ENCODE results near the gene UTY. TPM values are rescaled to one million over a fixed set of nuclear protein-coding genes. Genes with fewer than 3 reads are reported as not detected.

UTY gene
- 1 to 10 TPM in 1 of 2 donors, not detected in 1; 4.0 TPM for polyA plus RNA-seq

DNA sequence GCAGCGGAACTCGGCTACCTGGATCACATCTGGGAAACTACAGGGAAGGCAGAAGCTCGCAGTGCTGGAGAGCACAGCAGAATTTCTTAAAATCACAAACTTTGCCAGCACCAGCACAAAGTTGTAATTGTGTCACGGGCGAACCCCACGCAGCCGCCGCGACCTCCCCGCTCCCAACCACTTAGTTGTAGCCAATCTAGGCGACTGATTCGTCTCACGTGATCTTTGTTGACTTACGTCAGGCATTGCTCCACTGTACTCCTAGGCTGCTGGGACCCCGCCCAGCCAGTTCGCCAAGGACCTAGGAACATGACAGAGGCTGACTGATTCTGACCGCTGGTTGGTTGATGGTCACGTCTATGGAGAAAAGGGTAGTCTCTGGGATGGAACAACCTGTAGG is at the start of gene UTY:
TSS of gene UTY (minus strand) at position 206 of the 400 bp plus-strand sequence. CDS start 368 bp downstream, outside the sequence.
- Histone ChIP-seq H3K36me3 (ENCODE audit: control insufficient read depth in 2 of 2, insufficient read depth in 2 of 2, low read length in 1 of 2) (no peaks in the 10 kb centered on the region), H3K4me3 (ENCODE audit: low read depth in 1 of 2, low read length in 2 of 2) (peak within 1 kb of the TSS in 1 of 2 donors; percentile 88), H3K27me3 (ENCODE audit: control insufficient read depth in 1 of 2, insufficient read depth in 2 of 2, low read length in 2 of 2) (no peaks in the 10 kb centered on the region), H3K9me3 (ENCODE audit: control insufficient read depth in 2 of 2, insufficient read depth in 1 of 2, low read depth in 1 of 2, low read length in 1 of 2) (no peaks in the 10 kb centered on the region), H3K27ac (ENCODE audit: low read depth in 2 of 2, low read length in 1 of 2) (peak within 1 kb of the TSS in 1 of 2 donors; percentile 93), H3K4me1 (ENCODE audit: control insufficient read depth in 2 of 2, insufficient read depth in 2 of 2, low read length in 1 of 2) (peaks cover 0 to 4% of the 10 kb centered on the region in 2 donors)
- WGBS, 2 donors = 0 to 1% methylated on average over 1 to 18 of the region's 18 CpGs

DNA sequence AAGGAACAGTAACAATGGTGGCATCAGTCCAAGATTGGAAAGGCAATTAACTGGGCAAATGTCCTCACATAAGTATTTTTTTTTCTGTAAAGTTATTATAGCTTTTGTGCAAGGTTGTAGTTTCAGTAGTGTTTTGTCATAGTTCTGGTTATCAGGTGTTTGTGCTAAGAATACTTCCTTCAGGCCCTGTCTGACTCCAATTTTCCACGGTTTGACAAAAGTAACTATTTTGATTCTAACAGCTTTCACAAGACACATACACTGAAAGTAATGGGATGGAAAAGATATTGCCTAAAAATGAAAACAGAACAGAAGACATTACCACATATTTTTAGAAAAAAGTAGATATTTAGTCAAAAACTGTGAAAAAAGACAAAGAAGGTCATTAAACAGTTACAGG is 40.6 kb upstream of the UTY start:
- H3K4me3 ChIP-seq (ENCODE audit: low read depth in 1 of 2, low read length in 2 of 2) = no peak overlapping the region
- no peaks in the 10 kb centered on the region for H3K9me3 ChIP-seq (ENCODE audit: control insufficient read depth in 2 of 2, insufficient read depth in 1 of 2, low read depth in 1 of 2, low read length in 1 of 2)
- H3K36me3 ChIP-seq (ENCODE audit: control insufficient read depth in 2 of 2, insufficient read depth in 2 of 2, low read length in 1 of 2) = no peaks in the 10 kb centered on the region
- WGBS, 2 donors = 50 to 74% methylated on average over 1 of the region's 1 CpG
- no peaks in the 10 kb centered on the region for H3K4me1 ChIP-seq (ENCODE audit: control insufficient read depth in 2 of 2, insufficient read depth in 2 of 2, low read length in 1 of 2)
- no peak overlapping the region for H3K27ac ChIP-seq (ENCODE audit: low read depth in 2 of 2, low read length in 1 of 2)
- H3K27me3 ChIP-seq (ENCODE audit: control insufficient read depth in 1 of 2, insufficient read depth in 2 of 2, low read length in 2 of 2) = no peaks in the 10 kb centered on the region

DNA sequence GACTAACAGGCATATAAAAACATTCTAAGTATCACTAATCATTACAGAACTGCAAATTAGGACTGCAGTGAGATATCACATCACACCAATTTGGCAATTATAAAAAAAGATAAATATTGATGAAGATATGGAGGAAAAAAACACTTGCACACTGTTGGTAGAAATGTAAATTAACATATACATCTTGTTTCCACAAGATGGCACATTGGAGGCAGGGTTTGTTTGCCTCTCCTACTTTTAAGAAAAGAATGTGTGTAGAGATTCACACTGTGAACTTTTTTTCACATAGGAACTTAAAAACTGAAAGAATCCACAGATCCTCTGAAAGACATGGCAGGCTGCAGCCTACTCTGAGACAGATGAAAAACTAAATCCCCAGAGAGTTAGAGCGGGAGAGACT is 21.4 kb upstream of the UTY start:
- Histone ChIP-seq H3K36me3 (ENCODE audit: control insufficient read depth in 2 of 2, insufficient read depth in 2 of 2, low read length in 1 of 2) (no peaks in the 10 kb centered on the region), H3K27me3 (ENCODE audit: control insufficient read depth in 1 of 2, insufficient read depth in 2 of 2, low read length in 2 of 2) (no peaks in the 10 kb centered on the region), H3K9me3 (ENCODE audit: control insufficient read depth in 2 of 2, insufficient read depth in 1 of 2, low read depth in 1 of 2, low read length in 1 of 2) (no peaks in the 10 kb centered on the region), H3K27ac (ENCODE audit: low read depth in 2 of 2, low read length in 1 of 2) (no peak overlapping the region), H3K4me3 (ENCODE audit: low read depth in 1 of 2, low read length in 2 of 2) (no peak overlapping the region), H3K4me1 (ENCODE audit: control insufficient read depth in 2 of 2, insufficient read depth in 2 of 2, low read length in 1 of 2) (no peaks in the 10 kb centered on the region)
- WGBS, 2 donors = 88 to 94% methylated on average over 1 of the region's 1 CpG

GRCh38 chrY:13493737-13494136 is 13.9 kb upstream of the UTY start:
- Histone ChIP-seq H3K4me1 (ENCODE audit: control insufficient read depth in 2 of 2, insufficient read depth in 2 of 2, low read length in 1 of 2) (peaks cover 0 to 2% of the 10 kb centered on the region in 2 donors), H3K36me3 (ENCODE audit: control insufficient read depth in 2 of 2, insufficient read depth in 2 of 2, low read length in 1 of 2) (no peaks in the 10 kb centered on the region), H3K4me3 (ENCODE audit: low read depth in 1 of 2, low read length in 2 of 2) (no peak overlapping the region), H3K9me3 (ENCODE audit: control insufficient read depth in 2 of 2, insufficient read depth in 1 of 2, low read depth in 1 of 2, low read length in 1 of 2) (no peaks in the 10 kb centered on the region), H3K27ac (ENCODE audit: low read depth in 2 of 2, low read length in 1 of 2) (peak overlapping the region in 1 of 2 donors; percentile 40), H3K27me3 (ENCODE audit: control insufficient read depth in 1 of 2, insufficient read depth in 2 of 2, low read length in 2 of 2) (no peaks in the 10 kb centered on the region)
- WGBS, 2 donors = 39% methylated on average over 3 of the region's 3 CpGs; no CpG with 5 or more reads in 1 of the 2 donors

GRCh38 chrY:13492408-13492807 is 12.6 kb upstream of the UTY start:
- Histone ChIP-seq H3K4me3 (ENCODE audit: low read depth in 1 of 2, low read length in 2 of 2) (no peak overlapping the region), H3K27me3 (ENCODE audit: control insufficient read depth in 1 of 2, insufficient read depth in 2 of 2, low read length in 2 of 2) (no peaks in the 10 kb centered on the region), H3K36me3 (ENCODE audit: control insufficient read depth in 2 of 2, insufficient read depth in 2 of 2, low read length in 1 of 2) (no peaks in the 10 kb centered on the region), H3K27ac (ENCODE audit: low read depth in 2 of 2, low read length in 1 of 2) (no peak overlapping the region), H3K9me3 (ENCODE audit: control insufficient read depth in 2 of 2, insufficient read depth in 1 of 2, low read depth in 1 of 2, low read length in 1 of 2) (no peaks in the 10 kb centered on the region), H3K4me1 (ENCODE audit: control insufficient read depth in 2 of 2, insufficient read depth in 2 of 2, low read length in 1 of 2) (peaks cover 0 to 2% of the 10 kb centered on the region in 2 donors)
- 60 to 89% methylated on average over 1 to 2 of the region's 2 CpGs for WGBS, 2 donors

- Histone ChIP-seq H3K4me1 (ENCODE audit: control insufficient read depth in 2 of 2, insufficient read depth in 2 of 2, low read length in 1 of 2) (no peaks in the 10 kb centered on the region), H3K9me3 (ENCODE audit: control insufficient read depth in 2 of 2, insufficient read depth in 1 of 2, low read depth in 1 of 2, low read length in 1 of 2) (no peaks in the 10 kb centered on the region), H3K36me3 (ENCODE audit: control insufficient read depth in 2 of 2, insufficient read depth in 2 of 2, low read length in 1 of 2) (no peaks in the 10 kb centered on the region), H3K27me3 (ENCODE audit: control insufficient read depth in 1 of 2, insufficient read depth in 2 of 2, low read length in 2 of 2) (no peaks in the 10 kb centered on the region), H3K27ac (ENCODE audit: low read depth in 2 of 2, low read length in 1 of 2) (no peak overlapping the region), H3K4me3 (ENCODE audit: low read depth in 1 of 2, low read length in 2 of 2) (no peak overlapping the region)
- 37% methylated on average over 1 of the region's 1 CpG; no CpG with 5 or more reads in 1 of the 2 donors for WGBS, 2 donors
Observed at GRCh38 chrY:13488738-13489137, 8.9 kb upstream of the UTY start.

GRCh38 chrY:13479121-13479711 is 617 bp downstream of the UTY start:
- WGBS, 2 donors = 0% methylated on average over 2 to 34 of the region's 34 CpGs
- Histone ChIP-seq H3K27ac (ENCODE audit: low read depth in 2 of 2, low read length in 1 of 2) (peak overlapping the region in 1 of 2 donors; percentile 93), H3K4me3 (ENCODE audit: low read depth in 1 of 2, low read length in 2 of 2) (peak overlapping the region in 1 of 2 donors; percentile 88)

DNA sequence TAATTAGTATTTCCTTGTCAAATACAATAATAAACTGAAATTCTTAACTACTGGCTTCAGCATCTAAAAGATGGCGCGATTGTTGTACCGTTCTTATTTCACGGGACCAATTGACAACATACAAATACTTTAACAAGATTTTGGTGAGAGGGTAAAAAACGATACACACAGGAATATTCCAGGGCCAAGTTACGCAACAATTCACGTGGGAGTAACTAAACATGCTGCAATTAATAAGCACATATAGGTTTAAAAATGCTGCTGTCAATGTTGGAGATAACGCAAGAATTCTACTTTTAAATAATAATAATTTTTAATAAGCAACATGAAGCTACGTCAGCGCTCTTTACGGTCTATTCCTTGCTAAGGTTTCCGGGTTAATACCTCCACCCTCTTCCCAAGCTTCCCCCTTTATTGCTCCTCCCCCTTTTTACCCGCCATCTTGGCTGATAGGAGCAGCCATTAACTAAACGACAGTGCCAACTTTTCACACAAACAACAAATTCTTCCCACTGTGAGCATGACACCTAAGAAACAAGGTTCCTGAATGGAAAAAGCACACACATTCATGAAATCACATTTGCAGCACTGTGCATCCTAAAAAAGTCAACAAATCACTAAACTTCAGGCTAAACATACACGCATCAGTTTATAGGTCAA is 1.6 kb downstream of the UTY start:
- no peaks in the 10 kb centered on the region for H3K27me3 ChIP-seq (ENCODE audit: control insufficient read depth in 1 of 2, insufficient read depth in 2 of 2, low read length in 2 of 2)
- peak overlapping the region in 1 of 2 donors; percentile 93 for H3K27ac ChIP-seq (ENCODE audit: low read depth in 2 of 2, low read length in 1 of 2)
- H3K4me3 ChIP-seq (ENCODE audit: low read depth in 1 of 2, low read length in 2 of 2) = peak overlapping the region in 1 of 2 donors; percentile 88
- WGBS, 2 donors = 0% methylated on average over 7 to 15 of the region's 15 CpGs
- peaks cover 0 to 3% of the 10 kb centered on the region in 2 donors for H3K36me3 ChIP-seq (ENCODE audit: control insufficient read depth in 2 of 2, insufficient read depth in 2 of 2, low read length in 1 of 2)
- H3K9me3 ChIP-seq (ENCODE audit: control insufficient read depth in 2 of 2, insufficient read depth in 1 of 2, low read depth in 1 of 2, low read length in 1 of 2) = no peaks in the 10 kb centered on the region
- H3K4me1 ChIP-seq (ENCODE audit: control insufficient read depth in 2 of 2, insufficient read depth in 2 of 2, low read length in 1 of 2) = peaks cover 0 to 4% of the 10 kb centered on the region in 2 donors

More at GRCh38 chrY:13479121-13479711, 617 bp downstream of the UTY start:
- H3K36me3 ChIP-seq (ENCODE audit: control insufficient read depth in 2 of 2, insufficient read depth in 2 of 2, low read length in 1 of 2) = no peaks in the 10 kb centered on the region
- peaks cover 0 to 4% of the 10 kb centered on the region in 2 donors for H3K4me1 ChIP-seq (ENCODE audit: control insufficient read depth in 2 of 2, insufficient read depth in 2 of 2, low read length in 1 of 2)
- no peaks in the 10 kb centered on the region for H3K27me3 ChIP-seq (ENCODE audit: control insufficient read depth in 1 of 2, insufficient read depth in 2 of 2, low read length in 2 of 2)
- H3K9me3 ChIP-seq (ENCODE audit: control insufficient read depth in 2 of 2, insufficient read depth in 1 of 2, low read depth in 1 of 2, low read length in 1 of 2) = no peaks in the 10 kb centered on the region

GRCh38 chrY:13474997-13475396 is 4.8 kb downstream of the UTY start:
- Histone ChIP-seq H3K27ac (ENCODE audit: low read depth in 2 of 2, low read length in 1 of 2) (no peak overlapping the region), H3K4me3 (ENCODE audit: low read depth in 1 of 2, low read length in 2 of 2) (no peak overlapping the region), H3K9me3 (ENCODE audit: control insufficient read depth in 2 of 2, insufficient read depth in 1 of 2, low read depth in 1 of 2, low read length in 1 of 2) (no peaks in the 10 kb centered on the region), H3K4me1 (ENCODE audit: control insufficient read depth in 2 of 2, insufficient read depth in 2 of 2, low read length in 1 of 2) (no peaks in the 10 kb centered on the region), H3K36me3 (ENCODE audit: control insufficient read depth in 2 of 2, insufficient read depth in 2 of 2, low read length in 1 of 2) (peaks cover 0 to 3% of the 10 kb centered on the region in 2 donors), H3K27me3 (ENCODE audit: control insufficient read depth in 1 of 2, insufficient read depth in 2 of 2, low read length in 2 of 2) (no peaks in the 10 kb centered on the region)
- WGBS, 2 donors = 28 to 30% methylated on average over 2 of the region's 2 CpGs

Measured in esophagus (tissue), 2 donors.